ENCODE measurements around the gene MMP21. TPM values are rescaled to one million over a fixed set of nuclear protein-coding genes. Genes with fewer than 3 reads are reported as not detected.

MMP21 gene
- total and polyA plus RNA-seq, 2 of the 13 experiments (the other 11 are each of a cell fraction or from before 2014, with no cell fraction given): not detected

DNA sequence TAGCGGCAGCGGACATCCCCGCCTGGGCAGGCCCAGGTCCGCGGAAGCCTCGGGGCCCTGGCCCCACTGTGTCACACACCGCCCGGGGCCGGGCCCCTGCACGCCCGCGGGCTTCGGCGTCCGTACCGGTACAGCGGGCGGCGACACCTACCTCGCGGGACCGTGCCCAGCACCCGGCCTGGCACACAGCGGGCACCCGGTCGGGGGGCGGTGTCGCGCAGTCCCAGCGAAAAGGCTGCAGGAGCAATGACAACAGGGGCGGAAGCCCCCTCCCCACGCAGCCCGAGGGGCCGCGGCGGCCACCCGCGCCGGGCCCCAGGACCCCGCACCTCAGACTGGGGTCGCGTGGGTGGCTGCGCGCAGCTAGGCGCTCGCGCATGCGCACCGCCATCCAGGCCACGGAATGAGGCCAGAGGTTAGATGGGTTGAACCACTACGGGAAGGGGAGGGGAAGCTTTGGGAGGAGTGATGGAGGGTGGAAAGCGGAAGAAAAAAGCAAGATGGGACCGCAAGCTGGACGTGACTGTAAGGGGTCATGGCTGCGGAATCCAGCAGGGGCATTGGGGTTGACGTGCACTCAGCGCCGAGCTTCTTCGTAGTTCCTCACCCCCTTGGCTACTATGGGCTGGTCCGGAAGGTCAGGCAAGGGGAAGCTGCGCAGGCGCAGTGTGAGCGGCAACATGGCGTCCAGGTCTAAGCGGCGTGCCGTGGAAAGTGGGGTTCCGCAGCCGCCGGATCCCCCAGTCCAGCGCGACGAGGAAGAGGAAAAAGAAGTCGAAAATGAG is 47.4 kb upstream of the MMP21 start, which contains the start of the genes BCCIP and UROS (continued):
- TF ChIP-seq, protein P1, sequence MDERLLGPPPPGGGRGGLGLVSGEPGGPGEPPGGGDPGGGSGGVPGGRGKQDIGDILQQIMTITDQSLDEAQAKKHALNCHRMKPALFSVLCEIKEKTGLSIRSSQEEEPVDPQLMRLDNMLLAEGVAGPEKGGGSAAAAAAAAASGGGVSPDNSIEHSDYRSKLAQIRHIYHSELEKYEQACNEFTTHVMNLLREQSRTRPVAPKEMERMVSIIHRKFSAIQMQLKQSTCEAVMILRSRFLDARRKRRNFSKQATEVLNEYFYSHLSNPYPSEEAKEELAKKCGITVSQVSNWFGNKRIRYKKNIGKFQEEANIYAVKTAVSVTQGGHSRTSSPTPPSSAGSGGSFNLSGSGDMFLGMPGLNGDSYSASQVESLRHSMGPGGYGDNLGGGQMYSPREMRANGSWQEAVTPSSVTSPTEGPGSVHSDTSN (CRISPR knock-in tag; IDR thresholded peaks at IDR 0.05): no peak
- no peak for TF ChIP-seq IKZF4 (CRISPR knock-in tag; IDR thresholded peaks at IDR 0.05; ENCODE audit: borderline replicate concordance, low read depth, not compliant biosample characterization)
- TF ChIP-seq, protein P2, sequence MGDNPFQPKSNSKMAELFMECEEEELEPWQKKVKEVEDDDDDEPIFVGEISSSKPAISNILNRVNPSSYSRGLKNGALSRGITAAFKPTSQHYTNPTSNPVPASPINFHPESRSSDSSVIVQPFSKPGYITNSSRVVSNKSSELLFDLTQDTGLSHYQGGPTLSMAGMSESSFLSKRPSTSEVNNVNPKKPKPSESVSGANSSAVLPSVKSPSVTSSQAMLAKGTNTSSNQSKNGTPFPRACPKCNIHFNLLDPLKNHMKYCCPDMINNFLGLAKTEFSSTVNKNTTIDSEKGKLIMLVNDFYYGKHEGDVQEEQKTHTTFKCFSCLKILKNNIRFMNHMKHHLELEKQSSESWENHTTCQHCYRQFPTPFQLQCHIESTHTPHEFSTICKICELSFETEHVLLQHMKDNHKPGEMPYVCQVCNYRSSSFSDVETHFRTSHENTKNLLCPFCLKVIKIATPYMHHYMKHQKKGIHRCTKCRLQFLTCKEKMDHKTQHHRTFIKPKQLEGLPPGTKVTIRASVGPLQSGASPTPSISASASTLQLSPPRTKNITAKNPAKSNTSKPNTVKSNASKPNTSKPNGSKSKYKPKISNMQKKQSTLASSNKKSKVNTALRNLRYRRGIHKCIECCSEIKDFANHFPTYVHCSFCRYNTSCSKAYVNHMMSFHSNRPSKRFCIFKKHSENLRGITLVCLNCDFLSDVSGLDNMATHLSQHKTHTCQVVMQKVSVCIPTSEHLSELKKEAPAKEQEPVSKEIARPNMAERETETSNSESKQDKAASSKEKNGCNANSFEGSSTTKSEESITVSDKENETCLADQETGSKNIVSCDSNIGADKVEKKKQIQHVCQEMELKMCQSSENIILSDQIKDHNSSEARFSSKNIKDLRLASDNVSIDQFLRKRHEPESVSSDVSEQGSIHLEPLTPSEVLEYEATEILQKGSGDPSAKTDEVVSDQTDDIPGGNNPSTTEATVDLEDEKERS (CRISPR knock-in tag; IDR thresholded peaks at IDR 0.05): no peak
- peak; percentile 74 for TF ChIP-seq ZNF124 (CRISPR knock-in tag; IDR thresholded peaks at IDR 0.05)
- no peak for TF ChIP-seq TRIM24 (CRISPR knock-in tag; IDR thresholded peaks at IDR 0.05)
- no peak; the same call in 1 of the 2 replicates for TF ChIP-seq NFIC (IDR thresholded peaks at IDR 0.05; ENCODE audit: low read length)
- TF ChIP-seq SRF (IDR thresholded peaks at IDR 0.05; ENCODE audit: low read depth, low read length): no peak
- TF ChIP-seq ZBTB42 (CRISPR knock-in tag; IDR thresholded peaks at IDR 0.05): no peak
- TF ChIP-seq ZBTB8A (CRISPR knock-in tag; IDR thresholded peaks at IDR 0.05; ENCODE audit: borderline replicate concordance, low read depth): no peak
- no peak for TF ChIP-seq ZSCAN20 (CRISPR knock-in tag; IDR thresholded peaks at IDR 0.05; ENCODE audit: borderline replicate concordance)
- peak; percentile 83 for TF ChIP-seq DMAP1 (CRISPR knock-in tag; IDR thresholded peaks at IDR 0.05)
- TF ChIP-seq, protein P3, sequence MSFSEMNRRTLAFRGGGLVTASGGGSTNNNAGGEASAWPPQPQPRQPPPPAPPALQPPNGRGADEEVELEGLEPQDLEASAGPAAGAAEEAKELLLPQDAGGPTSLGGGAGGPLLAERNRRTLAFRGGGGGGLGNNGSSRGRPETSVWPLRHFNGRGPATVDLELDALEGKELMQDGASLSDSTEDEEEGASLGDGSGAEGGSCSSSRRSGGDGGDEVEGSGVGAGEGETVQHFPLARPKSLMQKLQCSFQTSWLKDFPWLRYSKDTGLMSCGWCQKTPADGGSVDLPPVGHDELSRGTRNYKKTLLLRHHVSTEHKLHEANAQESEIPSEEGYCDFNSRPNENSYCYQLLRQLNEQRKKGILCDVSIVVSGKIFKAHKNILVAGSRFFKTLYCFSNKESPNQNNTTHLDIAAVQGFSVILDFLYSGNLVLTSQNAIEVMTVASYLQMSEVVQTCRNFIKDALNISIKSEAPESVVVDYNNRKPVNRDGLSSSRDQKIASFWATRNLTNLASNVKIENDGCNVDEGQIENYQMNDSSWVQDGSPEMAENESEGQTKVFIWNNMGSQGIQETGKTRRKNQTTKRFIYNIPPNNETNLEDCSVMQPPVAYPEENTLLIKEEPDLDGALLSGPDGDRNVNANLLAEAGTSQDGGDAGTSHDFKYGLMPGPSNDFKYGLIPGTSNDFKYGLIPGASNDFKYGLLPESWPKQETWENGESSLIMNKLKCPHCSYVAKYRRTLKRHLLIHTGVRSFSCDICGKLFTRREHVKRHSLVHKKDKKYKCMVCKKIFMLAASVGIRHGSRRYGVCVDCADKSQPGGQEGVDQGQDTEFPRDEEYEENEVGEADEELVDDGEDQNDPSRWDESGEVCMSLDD (CRISPR knock-in tag; IDR thresholded peaks at IDR 0.05; ENCODE audit: borderline replicate concordance): peak; percentile 92; the same call in 1 of the 2 replicates
- peak; percentile 59 for TF ChIP-seq HOXA3 (CRISPR knock-in tag; IDR thresholded peaks at IDR 0.05)
- no peak; the same call in 1 of the 2 replicates for TF ChIP-seq POGZ (CRISPR knock-in tag; IDR thresholded peaks at IDR 0.05)
- no peak for TF ChIP-seq ZNF121 (CRISPR knock-in tag; IDR thresholded peaks at IDR 0.05)
- peak; percentile 86 for TF ChIP-seq THAP11 (CRISPR knock-in tag; IDR thresholded peaks at IDR 0.05)
- TF ChIP-seq ZC3H4 (CRISPR knock-in tag; IDR thresholded peaks at IDR 0.05; ENCODE audit: borderline replicate concordance): no peak
- peak; percentile 78; the same call in 1 of the 2 replicates for TF ChIP-seq TGIF2 (CRISPR knock-in tag; IDR thresholded peaks at IDR 0.05)
- no peak for TF ChIP-seq SNAI1 (CRISPR knock-in tag; IDR thresholded peaks at IDR 0.05; ENCODE audit: borderline replicate concordance)
- no peak for TF ChIP-seq SMC3 (IDR thresholded peaks at IDR 0.05; ENCODE audit: low read length)
- TF ChIP-seq ZFP62 (CRISPR knock-in tag; IDR thresholded peaks at IDR 0.05): no peak
- TF ChIP-seq, protein P4, sequence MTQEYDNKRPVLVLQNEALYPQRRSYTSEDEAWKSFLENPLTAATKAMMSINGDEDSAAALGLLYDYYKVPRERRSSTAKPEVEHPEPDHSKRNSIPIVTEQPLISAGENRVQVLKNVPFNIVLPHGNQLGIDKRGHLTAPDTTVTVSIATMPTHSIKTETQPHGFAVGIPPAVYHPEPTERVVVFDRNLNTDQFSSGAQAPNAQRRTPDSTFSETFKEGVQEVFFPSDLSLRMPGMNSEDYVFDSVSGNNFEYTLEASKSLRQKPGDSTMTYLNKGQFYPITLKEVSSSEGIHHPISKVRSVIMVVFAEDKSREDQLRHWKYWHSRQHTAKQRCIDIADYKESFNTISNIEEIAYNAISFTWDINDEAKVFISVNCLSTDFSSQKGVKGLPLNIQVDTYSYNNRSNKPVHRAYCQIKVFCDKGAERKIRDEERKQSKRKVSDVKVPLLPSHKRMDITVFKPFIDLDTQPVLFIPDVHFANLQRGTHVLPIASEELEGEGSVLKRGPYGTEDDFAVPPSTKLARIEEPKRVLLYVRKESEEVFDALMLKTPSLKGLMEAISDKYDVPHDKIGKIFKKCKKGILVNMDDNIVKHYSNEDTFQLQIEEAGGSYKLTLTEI (CRISPR knock-in tag; conservative IDR thresholded peaks at IDR 0.05): no peak
- TF ChIP-seq TAF1 (CRISPR knock-in tag; IDR thresholded peaks at IDR 0.05): peak; percentile 92
